ENCODE measurements around the gene COPZ2. TPM values are rescaled to one million over a fixed set of nuclear protein-coding genes. Genes with fewer than 3 reads are reported as not detected.

COPZ2 gene
- total RNA-seq, 2 donors from 2014 or later = 7.0 to 43.5 TPM

GRCh38 chr17:48011405-48012150 is 26.0 kb downstream of the COPZ2 start:
- H3K4me1 ChIP-seq = peaks cover 8% of the 10 kb centered on the region

GRCh38 chr17:48010193-48010592 is 27.4 kb downstream of the COPZ2 start:
- intact Hi-C loops (cut with DNase I) = loop anchor here (10.0 kb wide), 1 partner anchor 175 kb away; the partner anchor contains the start of genes LRRC46 and MRPL10

More at GRCh38 chr17:48011405-48012150, 26.0 kb downstream of the COPZ2 start:
- Histone ChIP-seq H3K27ac (no peak overlapping the region), H3K4me3 (no peak overlapping the region), H3K9me3 (no peaks in the 10 kb centered on the region), H3K36me3 (replicated peaks in 1 of 2; ENCODE audit: insufficient read depth in 1 of 2, low read depth in 2 of 2) (no peaks in the 10 kb centered on the region), H3K27me3 (no peaks in the 10 kb centered on the region)
- WGBS, 2 donors = 13 to 16% methylated on average over 23 of the region's 23 CpGs
- peak in 3 of 7 experiments; percentile 33 to 44 (median 38) for TF ChIP-seq CTCF (IDR thresholded peaks at IDR 0.05)
- TF ChIP-seq POLR2A (IDR thresholded peaks at IDR 0.05) = no peak
- ATAC-seq = no peak
- intact Hi-C loops (cut with DNase I) = loop anchor here (10.0 kb wide), 1 partner anchor 177 kb away; the partner anchor contains the start of genes LRRC46 and MRPL10
- DNase-seq = peak in 2 of 4 donors; percentile 29 to 33

GRCh38 chr17:48006936-48007709 is 30.5 kb downstream of the COPZ2 start:
- TF ChIP-seq POLR2A (IDR thresholded peaks at IDR 0.05) (no peak), CTCF (IDR thresholded peaks at IDR 0.05) (no peak)
- H3K27ac ChIP-seq = no peak overlapping the region
- intact Hi-C loops (cut with DNase I) = no loop called here
- H3K4me3 ChIP-seq = no peak overlapping the region
- H3K4me1 ChIP-seq = peaks cover 12% of the 10 kb centered on the region
- 86 to 88% methylated on average over 12 of the region's 12 CpGs for WGBS, 2 donors
- DNase-seq (no peak), ATAC-seq (no peak)
- no peaks in the 10 kb centered on the region for H3K9me3 ChIP-seq
- no peaks in the 10 kb centered on the region for H3K36me3 ChIP-seq (replicated peaks in 1 of 2; ENCODE audit: insufficient read depth in 1 of 2, low read depth in 2 of 2)
- H3K27me3 ChIP-seq = no peaks in the 10 kb centered on the region

More at GRCh38 chr17:48010193-48010592, 27.4 kb downstream of the COPZ2 start:
- DNase-seq = no peak
- TF ChIP-seq CTCF (IDR thresholded peaks at IDR 0.05) (no peak), POLR2A (IDR thresholded peaks at IDR 0.05) (no peak)
- Histone ChIP-seq H3K36me3 (replicated peaks in 1 of 2; ENCODE audit: insufficient read depth in 1 of 2, low read depth in 2 of 2) (no peaks in the 10 kb centered on the region), H3K9me3 (no peaks in the 10 kb centered on the region), H3K4me3 (no peak overlapping the region), H3K27ac (no peak overlapping the region), H3K27me3 (no peaks in the 10 kb centered on the region), H3K4me1 (peaks cover 8% of the 10 kb centered on the region)
- ATAC-seq = no peak
- WGBS, 2 donors = 80 to 85% methylated on average over 3 of the region's 3 CpGs

GRCh38 chr17:48004983-48005382 is 32.6 kb downstream of the COPZ2 start:
- ATAC-seq (no peak), DNase-seq (no peak)
- Histone ChIP-seq H3K4me1 (peaks cover 5% of the 10 kb centered on the region), H3K27me3 (no peaks in the 10 kb centered on the region), H3K36me3 (replicated peaks in 1 of 2; ENCODE audit: insufficient read depth in 1 of 2, low read depth in 2 of 2) (no peaks in the 10 kb centered on the region), H3K27ac (no peak overlapping the region), H3K9me3 (no peaks in the 10 kb centered on the region), H3K4me3 (no peak overlapping the region)
- 39 to 73% methylated on average over 3 of the region's 3 CpGs for WGBS, 2 donors
- TF ChIP-seq POLR2A (IDR thresholded peaks at IDR 0.05) = no peak
- TF ChIP-seq CTCF (IDR thresholded peaks at IDR 0.05) = no peak
- intact Hi-C loops (cut with DNase I) = no loop called here
